Non-pigmented ciliary epithelial cell (primary cell): ENCODE measurements around the gene AFAP1.

Experiments used
- DNase-seq: peaks from one replicate; pipeline ENCODE4 v3.0.0-alpha.2; 2010; ENCODE audit warnings: low read depth

AFAP1 gene

DNA sequence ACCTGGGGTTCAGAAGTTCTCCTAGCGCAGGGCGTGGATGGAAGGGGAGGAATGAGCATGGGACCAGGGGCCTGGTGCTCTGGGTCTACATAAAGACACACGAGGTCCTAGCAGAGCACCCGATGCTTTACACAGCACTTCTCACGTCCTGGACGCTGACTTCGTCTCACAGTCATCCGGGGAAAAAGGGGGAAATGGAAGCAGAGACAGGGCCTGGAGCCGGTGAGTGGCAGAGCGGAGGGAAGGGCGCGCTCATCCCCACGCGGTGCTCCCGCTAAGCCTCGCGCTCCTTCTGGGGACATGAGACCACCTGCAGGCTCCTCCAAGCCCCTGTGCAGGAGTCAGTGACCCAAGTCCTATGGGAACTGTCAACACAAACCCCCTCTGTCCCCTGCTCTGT, 157.7 kb downstream of the AFAP1 start:
- no peak for DNase-seq

DNA sequence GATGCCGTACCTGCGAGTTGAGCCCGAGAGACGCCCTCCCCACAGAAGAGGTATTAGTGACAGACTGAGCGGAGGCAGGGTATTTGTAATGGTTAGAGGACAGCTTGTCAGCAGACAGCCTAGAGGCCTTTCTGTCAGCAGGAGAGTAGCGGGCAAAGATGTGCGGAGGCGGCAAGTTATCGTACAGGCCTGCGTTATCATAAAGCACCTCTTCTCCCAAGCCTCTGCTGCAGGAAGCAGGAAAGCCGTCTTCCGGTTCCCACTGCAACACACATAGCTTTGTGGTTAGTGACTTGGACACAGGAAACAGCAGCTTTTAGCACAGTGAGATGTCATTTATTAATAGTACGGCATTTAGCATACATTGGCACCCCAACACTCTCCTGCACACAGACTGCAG, 158.3 kb downstream of the AFAP1 start:
- DNase-seq, result no peak

DNA sequence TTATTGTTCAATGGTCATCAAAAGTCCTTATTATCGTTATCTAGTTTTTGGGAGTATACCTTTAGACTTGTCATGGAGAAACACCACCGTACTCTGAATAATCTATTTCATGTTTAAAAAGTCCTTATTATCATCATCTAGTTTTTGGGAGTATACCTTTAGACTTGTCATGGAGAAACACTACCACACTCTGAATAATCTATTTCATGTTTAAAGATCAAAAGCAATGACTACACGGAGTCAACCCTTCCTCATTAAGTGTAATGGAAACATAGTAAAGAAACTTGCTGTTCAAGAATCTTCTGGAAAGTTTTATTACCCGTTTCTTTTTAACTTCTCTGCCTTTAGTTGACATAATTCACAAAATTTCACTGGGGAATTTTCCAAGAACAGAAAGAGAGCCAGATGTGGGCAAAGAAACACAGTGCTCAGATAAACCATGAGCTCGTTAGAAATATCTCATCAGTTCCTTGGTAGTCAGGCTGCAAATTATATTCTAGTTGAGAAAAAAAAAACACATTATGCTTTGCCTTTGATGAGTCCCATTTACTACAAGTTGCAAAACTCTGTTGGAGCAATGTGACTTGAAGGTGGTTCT, 158.8 kb downstream of the AFAP1 start:
- no peak for DNase-seq

DNA sequence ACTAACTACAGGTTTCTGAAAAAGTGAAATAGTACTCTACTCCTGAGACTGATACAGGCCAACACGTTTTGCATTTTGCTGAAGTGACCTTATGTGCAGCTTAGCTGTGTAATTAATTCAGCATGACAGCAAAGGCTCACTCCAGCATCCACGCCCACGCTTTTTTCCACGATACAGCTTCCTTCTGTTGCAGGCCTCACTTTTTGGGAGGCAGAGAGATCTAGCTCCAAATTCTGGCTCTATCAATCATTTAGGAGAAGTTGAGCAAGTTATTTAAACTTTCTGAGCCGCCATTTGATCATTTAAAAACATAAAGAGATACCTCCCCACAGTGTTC, 160.3 kb downstream of the AFAP1 start:
- DNase-seq, result no peak

DNA sequence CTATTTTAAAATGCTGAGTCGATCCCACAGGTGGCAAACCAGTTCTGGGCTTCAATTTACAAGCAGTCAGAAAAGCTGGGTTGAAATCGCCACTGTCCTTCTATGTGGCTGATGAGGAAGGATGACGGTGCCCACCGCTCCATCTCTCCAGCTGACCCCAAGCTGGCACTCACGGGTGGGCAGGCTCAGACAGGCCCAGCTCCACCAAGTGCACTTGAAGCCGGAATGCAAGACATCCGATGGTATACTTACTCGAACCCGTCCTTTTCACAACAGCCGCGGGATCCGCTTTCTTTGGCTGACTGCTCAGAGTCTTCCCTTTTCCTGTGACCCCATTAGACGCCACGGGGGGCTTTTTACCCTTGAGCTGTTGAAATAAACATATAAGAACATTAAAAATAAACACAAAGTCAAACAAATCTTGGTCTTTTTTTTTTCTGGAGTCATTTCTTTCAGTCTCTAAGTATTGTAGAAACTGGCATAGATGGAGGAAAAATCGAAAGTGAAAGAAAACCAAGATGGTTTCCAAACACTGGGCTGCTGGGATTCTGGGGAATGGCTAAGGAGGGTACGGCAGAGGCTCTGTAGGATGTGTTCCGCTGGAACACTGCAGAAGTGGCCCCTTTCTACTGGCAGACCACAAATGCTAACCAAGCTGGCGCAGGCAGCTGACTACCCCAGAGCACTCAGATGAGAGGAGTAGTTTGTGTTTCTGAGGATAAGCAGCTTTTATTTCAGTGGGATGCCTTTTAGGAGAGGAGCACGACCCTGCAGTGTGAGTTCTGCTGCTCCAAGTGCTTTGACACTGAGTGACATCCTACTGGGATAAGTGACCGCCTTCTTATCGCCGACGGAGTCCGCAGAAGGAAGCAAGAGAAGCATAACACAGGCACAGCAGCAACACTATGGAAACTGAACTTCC, 160.9 kb downstream of the AFAP1 start:
- DNase-seq, result no peak

DNA sequence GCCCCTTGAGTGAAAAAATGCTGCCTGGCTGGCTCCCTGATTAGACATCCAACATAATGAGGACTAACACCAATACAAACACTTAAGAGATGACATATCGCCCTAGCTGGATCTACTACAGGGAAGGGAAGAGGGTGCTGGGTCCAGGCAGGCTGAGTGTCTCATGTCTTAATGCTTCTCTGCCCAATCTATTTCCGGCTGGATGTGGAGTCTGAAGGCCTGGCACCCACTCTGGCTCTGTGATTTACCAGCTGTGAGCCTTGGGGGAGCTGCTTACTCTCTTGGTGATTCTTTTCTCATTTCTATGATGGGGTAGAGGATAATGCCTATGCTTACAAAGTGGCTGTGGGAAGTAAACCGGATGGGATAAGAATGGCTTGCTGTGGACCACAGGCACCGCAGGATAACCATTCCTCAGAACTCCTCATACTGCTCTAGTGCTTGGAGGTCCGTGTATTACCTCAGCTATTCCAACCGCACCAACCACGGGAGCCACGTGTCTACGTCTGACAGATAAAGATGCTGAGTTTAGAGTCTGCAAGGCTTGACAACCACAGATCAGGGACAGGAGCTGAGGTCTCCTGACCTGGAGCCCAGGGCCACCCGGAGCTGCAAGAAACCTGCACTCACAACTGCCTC, 161.7 kb downstream of the AFAP1 start:
- no peak for DNase-seq

DNA sequence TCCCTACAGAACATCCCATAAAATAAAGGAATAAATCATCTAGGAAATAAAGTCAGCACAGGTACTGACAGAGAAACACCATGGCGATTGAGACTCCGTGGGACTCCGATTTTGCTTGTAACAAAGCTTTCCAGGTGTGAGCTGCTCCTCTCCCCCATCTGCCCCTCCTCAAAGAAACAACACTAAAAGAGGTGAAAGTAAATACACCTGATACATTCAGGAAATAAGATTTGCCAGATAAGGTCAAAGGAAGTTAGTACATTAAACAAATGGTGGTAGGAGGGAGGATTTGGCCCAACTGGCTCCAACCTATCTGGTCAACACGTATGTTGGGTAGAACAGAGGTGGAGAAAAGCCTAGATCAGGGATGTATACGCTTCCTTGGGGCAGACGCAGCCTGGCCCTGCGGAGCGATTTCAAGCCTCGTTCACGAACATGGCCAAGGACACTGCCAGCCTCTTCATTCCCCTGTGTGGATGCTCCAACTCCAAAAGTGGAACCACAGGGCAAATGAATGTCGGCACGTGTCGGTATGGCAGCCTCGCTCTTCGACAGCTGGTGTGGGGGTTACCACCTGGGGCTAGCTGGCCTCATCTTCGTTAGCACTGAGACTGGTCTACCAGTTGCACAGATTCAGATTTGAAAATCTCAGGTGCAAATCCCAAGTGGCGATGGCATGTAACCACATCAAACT, 162.5 kb downstream of the AFAP1 start:
- DNase-seq, result no peak

DNA sequence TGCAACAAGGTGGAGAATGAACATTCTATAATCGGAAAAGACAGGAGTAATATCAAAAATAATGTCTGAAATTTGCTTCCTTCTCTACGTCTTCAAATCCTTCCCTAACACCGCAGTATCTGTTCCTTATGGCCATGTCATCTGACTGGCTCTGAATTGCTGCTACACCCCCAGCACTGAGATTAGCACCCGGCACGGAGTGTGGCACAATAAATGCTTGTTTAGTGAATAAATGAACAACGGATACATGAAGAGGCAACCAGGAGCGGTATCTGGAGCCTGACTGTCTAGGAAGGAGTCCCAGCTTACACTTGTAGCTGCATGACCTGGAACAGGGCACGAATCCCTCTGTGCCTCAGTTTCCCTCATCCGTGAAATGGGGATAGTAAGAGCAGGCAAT, 164.3 kb downstream of the AFAP1 start:
- DNase-seq, result no peak

DNA sequence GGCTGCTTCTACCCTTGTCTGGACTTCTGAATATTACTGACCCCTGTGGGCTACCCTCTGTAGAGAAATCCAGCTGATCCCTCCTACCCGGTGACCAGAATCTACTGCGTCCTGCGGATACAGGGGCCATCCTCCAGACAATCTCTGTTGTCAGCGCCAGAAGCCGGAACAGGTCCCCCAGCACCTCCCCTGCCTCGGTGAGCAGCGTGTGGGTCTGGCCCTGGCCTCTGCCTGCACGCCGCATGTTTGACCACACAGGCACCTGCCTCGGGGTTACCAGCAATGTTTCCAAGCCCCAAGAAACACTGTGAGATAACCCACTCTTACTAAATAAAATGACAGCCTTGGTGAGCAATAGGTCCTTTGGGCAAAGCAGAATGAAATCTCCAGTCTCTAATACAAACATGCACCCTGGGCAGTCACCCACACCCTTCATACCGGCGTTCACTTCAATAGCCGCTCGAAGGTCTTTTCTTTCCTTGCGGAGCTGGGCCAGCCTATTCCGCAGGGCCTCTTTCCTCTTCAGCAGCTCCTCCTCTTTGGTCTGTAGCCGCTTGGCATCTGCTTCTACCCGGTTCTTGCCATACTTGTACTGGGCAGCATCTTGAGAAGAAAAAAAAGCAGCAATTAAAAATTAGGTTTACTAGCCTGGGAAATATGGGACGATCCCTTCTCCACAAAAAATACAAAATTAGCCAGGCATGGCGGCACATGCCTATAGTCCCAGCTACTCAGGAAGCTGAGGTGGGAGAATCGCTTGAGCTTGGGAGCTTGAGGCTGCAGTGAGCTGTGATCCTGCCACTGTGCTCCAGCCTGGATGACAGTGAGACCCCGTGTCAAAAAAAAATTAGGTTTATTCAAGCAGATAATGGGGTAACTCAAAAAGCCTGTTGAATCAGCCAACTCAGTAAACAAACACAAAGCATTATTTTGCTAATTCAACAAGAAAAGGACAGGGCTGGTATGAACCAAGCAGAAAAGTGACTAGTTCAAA, 165.1 kb downstream of the AFAP1 start:
- no peak for DNase-seq

DNA sequence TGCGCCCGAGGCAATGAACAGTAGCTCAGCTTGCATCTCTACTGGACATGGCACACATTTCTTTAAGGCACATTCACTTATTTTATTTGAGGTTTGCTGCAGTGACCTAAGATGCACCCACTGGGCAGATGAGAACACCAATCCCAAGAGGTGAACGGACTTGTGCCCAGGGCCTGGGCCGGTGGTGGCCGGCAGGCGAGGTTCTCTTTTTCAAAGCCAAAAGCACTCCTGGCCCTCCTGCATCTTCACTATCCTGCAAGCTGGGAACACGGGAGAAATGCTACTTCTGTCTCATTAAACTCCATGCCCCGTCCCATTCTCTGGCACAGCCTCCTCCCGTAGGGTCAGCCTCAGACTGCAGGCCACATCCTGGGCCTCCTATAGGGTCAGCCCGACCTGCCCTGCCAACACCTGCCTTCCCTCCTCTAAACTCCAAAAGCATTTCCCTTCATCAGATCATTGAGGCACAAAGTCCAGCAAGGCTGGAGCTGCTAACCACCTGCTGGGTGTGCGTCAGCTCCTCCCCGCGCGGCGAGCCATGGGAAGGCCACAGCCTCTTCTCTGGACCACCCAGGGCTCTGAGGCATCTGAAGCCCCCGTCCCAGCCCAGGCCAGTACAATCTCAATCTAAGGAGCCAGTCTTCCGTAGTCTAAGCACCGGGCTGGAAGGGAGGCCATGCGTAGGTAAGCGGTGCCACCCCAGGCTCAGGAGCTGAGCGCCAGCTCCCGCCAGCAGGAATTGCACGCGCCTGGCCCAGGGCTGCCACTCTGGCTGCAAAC, 166.1 kb downstream of the AFAP1 start:
- no peak for DNase-seq

DNA sequence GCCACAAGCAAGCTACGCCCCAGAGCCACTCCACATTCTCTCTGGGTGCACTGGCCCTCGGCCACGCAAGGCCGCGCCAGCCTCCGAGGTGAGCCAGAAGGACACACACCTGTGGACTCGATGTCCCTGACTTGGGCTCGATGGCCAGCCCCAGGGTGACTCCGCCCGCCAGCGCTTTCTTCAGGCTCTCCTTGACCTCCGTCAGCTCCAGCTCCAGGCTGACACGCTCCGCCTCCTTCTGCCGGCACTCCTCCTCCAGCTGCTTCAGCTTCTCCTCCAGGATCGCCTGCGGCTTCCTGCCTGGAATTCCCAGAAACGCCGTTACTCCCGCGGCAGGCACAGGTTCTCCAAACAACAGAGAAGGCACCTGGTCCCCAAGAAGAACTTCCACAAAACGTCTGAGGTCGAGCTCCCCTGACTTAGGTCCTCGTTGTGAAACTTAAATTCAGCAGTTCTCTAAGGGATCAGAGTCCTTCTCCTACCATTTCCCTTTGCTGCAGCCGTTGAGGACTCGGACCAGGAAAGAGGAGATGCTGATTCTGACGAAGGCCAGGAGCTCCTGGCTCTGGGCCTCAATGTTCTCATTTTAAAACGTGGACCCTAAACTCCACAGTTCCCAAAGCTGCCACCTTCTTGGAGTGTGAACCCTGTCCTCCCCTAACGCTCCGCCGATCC, 166.8 kb downstream of the AFAP1 start:
- no peak for DNase-seq

DNA sequence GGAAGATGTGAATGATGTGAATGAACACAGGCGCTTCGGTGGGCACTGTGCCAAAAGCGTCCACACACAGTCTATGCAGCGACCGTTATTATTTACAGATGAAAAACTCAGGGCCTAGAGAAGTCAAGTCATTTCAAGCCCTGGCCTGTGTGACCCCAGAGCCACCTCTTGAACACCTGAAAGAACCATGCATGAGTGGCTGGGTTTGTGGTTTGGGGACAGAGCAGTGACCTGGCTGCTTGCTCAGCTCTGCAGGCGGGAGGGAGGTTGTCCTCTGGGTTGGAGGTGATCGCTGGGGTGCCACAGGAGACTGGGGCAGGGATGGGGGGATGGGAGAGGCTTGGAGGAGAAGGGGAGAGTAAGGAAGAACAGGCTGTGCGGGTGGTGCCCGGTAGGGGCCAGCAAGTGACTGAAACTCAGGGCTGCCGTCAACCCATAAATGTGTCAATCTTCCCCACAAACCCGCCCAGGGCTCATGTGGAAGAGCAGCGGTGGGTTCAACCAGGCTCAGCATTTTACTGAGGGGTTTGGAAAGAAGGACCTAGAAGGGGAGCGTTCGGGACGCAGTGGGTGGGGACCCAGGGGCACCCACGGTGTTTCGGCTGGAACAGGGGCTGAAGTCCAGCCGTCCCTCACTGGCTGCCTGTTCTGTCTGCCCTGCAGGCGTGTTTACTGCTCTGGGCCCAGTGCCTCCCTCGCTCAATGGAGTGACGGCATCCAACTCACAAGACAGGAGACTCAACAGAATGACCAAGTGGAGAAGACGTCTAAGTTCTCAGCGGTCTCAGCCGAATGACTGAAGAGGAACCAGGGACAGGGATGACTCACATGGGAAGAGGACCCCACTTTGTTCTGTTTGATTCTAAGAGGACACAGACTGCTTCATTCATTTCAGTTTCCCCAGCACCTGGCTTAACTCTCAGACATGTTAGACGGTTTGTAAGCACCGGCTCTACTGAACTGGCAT, 167.8 kb downstream of the AFAP1 start:
- DNase-seq, result no peak

DNA sequence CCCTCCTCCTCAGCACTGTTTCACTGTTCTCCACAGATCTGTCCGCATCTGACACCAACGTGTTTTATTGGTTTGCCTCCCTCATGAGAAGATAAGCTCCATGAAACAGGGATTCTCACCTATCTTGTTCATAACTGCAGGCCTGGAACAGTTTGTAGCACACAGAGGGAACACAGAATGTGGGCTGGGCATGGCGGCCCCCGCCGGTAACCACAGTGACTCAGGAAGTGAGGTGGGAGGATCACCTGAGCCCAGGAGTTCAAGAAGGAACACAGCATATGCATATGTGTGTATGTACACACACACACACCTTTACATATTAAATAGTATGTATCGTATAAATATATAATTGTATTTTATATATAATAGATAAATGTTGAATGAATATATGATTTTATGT, 168.6 kb downstream of the AFAP1 start:
- DNase-seq, result no peak

DNA sequence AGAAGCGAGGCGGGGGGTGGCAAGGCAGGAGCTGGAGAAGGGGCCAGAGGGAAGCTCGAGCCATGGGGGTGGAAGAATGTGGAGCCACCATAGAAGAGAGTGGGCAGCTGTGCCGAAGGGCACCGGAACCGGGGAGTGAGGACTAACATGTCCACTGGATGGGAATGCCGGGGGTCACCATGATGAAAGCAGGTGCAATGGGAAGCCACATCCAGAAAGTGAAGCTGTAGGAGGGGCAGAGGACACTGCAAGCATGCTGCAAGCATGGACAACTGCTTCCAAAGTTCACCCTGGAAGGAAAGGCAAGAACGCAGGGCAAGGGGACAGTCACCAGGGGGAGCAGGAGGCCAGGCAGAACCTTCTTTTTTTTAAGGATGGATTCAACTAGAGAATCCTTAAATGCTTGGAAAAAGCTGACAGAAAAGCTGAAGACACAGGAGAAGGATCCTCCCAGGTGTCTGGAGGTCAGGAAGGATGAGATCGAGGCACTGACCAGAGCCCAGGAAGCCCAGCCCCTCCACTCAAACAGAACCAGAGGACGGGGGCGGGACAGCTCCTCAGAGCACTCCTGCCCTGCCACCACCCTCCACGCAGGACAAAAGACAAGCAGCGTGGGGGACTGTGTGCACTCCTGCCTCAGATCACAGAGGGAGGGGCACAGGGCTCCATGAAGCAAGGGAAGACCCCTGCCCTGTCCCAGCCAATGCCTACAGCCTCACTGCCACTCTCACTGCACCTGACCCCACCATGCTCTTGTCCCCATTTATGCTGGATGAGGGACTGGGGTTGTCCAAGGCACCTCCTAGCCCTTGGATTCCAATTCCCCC, 169.2 kb downstream of the AFAP1 start:
- no peak for DNase-seq

DNA sequence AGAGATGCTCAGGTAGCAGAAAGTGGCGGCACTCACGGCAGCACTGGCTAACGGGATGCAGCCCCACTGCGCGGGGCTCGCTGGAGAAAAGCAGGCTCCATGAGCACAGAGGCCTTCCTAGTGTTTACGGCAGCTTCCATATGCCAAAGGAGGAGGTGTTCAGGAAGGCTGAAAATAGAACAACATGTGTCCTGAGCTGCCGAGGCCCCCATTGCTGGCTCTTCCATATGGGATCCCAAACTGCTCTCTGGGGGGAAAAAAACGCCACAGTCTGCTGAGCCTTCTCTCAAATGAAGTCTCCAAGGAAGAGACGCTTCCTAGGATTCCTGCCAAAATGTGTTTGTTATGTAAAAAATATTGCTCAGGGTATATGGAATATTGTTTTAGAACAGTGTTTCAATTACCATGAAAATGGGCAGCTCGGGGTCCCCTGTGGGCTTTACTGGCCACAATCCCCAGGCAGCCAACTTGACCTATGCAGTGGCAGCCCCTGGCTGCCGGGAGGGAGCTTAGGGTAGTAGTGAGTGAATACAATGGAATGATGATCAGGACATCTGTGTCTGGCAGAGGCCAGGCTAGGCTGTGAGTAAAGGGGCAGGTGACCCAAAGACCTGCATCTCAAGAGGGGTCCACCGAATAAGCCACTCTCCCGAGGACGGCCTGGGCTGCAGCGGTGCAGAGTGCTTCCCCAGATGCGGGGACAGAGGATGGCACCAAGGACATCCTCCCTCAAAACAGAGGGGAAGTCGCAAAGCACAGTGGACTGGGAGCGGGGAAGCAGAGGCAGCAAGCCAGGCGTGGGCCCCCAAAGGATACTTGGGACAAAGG, 170.1 kb downstream of the AFAP1 start:
- DNase-seq, result no peak

DNA sequence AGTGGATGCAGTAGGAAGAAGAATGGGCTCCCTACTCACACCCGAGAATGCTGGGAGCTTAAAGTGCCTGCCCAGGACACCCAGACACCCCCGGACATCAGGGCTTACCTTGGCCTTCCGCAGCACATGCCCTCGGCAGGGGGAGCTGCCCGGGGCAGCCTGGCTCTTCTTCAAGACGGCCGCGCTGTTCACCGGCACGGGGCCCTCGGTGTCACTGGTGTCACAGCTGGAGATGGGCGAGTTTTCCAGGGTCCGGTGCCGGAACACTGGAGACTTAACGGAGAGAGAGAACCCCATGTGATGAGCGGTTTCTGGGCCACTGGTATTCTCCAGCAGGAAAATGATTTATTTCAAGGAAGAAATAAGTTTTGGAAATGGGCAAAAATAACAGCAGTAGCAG, 170.9 kb downstream of the AFAP1 start:
- no peak for DNase-seq

DNA sequence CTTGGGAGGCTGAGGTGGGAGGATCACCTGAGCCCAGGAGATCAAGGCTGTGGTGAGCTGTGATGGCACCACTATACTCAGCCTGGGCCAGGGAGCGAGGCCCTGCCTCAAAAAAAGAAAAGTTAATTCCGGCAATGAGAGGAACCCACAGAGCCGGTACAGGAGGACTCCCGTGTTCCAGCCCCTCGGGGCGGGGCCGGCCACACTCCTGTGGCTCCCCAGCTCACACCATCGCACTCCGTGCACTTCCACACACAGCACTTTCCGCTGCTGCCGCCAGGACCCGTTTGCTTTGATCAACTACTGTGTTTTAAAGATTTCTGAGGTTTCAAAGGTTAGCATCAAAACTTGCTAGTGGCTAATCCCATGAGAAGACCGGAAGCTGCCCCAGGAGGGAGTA, 171.7 kb downstream of the AFAP1 start:
- no peak for DNase-seq
